MM.1S (cell line): ENCODE measurements around the gene KL.

Experiments
- DNase-seq: peaks from one replicate; pipeline ENCODE4 v3.0.0-alpha.2; 2015
- H2AFZ ChIP-seq: fragments of 300-600 bp; sonication (generic); 2 replicates; pipeline ENCODE4 v1.6.0; 2016; ENCODE audit warnings: antibody characterized with exemption, low read length
- H3F3A ChIP-seq: fragments of 300-600 bp; sonication (generic); 2 replicates; pipeline ENCODE4 v1.6.1; 2016; ENCODE audit warnings: mild to moderate bottlenecking, antibody characterized with exemption, low read length, moderate library complexity, mixed read lengths; ENCODE audit not compliant: insufficient read depth
- H3K27ac ChIP-seq: fragments of 300-600 bp; sonication (generic); 2 replicates; pipeline ENCODE4 v1.5.1; 2016; ENCODE audit warnings: mild to moderate bottlenecking, low read length
- H3K27me3 ChIP-seq: fragments of 300-600 bp; sonication (generic); replicated peaks from 2 replicates; pipeline ENCODE4 v1.6.0; 2016; ENCODE audit warnings: low read length; ENCODE audit not compliant: insufficient read depth
- H3K36me3 ChIP-seq: fragments of 300-600 bp; sonication (generic); replicated peaks from 2 replicates; pipeline ENCODE4 v1.6.1; 2016; ENCODE audit warnings: mild to moderate bottlenecking, low read length, mixed read lengths; ENCODE audit not compliant: insufficient read depth
- H3K4me1 ChIP-seq: fragments of 300-600 bp; sonication (generic); 2 replicates; pipeline ENCODE4 v1.6.1; 2016; ENCODE audit warnings: low read length, mixed read lengths
- H3K4me2 ChIP-seq: fragments of 300-600 bp; sonication (generic); 2 replicates; pipeline ENCODE4 v1.6.0; 2016; ENCODE audit warnings: low read depth, low read length
- H3K4me3 ChIP-seq: fragments of 300-600 bp; sonication (generic); 2 replicates; pipeline ENCODE4 v1.5.1; 2016; ENCODE audit warnings: low read length, mixed read lengths
- H3K79me2 ChIP-seq: fragments of 300-600 bp; sonication (generic); 2 replicates; pipeline ENCODE4 v1.6.1; 2016; ENCODE audit warnings: mixed run types, low read length, mixed read lengths
- H3K9ac ChIP-seq: fragments of 300-600 bp; sonication (generic); 2 replicates; pipeline ENCODE4 v1.6.1; 2016; ENCODE audit warnings: low read length, mixed read lengths
- H3K9me2 ChIP-seq: fragments of 300-600 bp; sonication (generic); replicated peaks from 2 replicates; pipeline ENCODE4 v1.6.1; 2016; ENCODE audit warnings: mild to moderate bottlenecking, low read length, mixed read lengths; ENCODE audit not compliant: insufficient read depth
- H3K9me3 ChIP-seq: fragments of 300-600 bp; sonication (generic); replicated peaks from 2 replicates; pipeline ENCODE4 v1.6.1; 2016; ENCODE audit warnings: mild to moderate bottlenecking, low read length, mixed read lengths; ENCODE audit not compliant: insufficient read depth
- H4K20me1 ChIP-seq: fragments of 300-600 bp; sonication (generic); 2 replicates; pipeline ENCODE4 v1.6.1; 2016; ENCODE audit warnings: mild to moderate bottlenecking, low read length, moderate library complexity, mixed read lengths; ENCODE audit not compliant: insufficient read depth
- EZH2 ChIP-seq: fragments of 300-600 bp; sonication (generic); optimal IDR thresholded peaks from 2 replicates; pipeline ENCODE3; 2017; ENCODE audit warnings: low read depth, mild to moderate bottlenecking, antibody characterized with exemption, low read length, mixed read lengths
- EZH2phosphoT487 ChIP-seq: fragments of 300-600 bp; sonication (generic); IDR thresholded peaks from 2 replicates; pipeline ENCODE4 v1.6.1; 2018; ENCODE audit warnings: antibody characterized with exemption, low read length
- TF ChIP-seq, protein P1 (sequence below): fragments of 300-600 bp; sonication (generic); IDR thresholded peaks from 2 replicates; pipeline ENCODE4 v1.5.1; 2016; ENCODE audit warnings: antibody characterized with exemption, low read length, mixed read lengths

Gene KL

GRCh38 chr13:33103457-33103856 is 87.2 kb downstream of the KL start:
- Histone ChIP-seq H3F3A (no peaks in the 10 kb centered on the region), H3K27me3 (no peaks in the 10 kb centered on the region), H3K9me2 (no peaks in the 10 kb centered on the region), H4K20me1 (no peaks in the 10 kb centered on the region), H3K27ac (no peak overlapping the region), H3K79me2 (no peaks in the 10 kb centered on the region), H2AFZ (no peak overlapping the region), H3K9me3 (no peaks in the 10 kb centered on the region), H3K4me3 (no peak overlapping the region), H3K4me2 (no peak overlapping the region), H3K4me1 (no peaks in the 10 kb centered on the region), H3K36me3 (no peaks in the 10 kb centered on the region), H3K9ac (no peak overlapping the region)
- TF ChIP-seq EZH2 (no peak), EZH2phosphoT487 (no peak)
- TF ChIP-seq, protein P1, sequence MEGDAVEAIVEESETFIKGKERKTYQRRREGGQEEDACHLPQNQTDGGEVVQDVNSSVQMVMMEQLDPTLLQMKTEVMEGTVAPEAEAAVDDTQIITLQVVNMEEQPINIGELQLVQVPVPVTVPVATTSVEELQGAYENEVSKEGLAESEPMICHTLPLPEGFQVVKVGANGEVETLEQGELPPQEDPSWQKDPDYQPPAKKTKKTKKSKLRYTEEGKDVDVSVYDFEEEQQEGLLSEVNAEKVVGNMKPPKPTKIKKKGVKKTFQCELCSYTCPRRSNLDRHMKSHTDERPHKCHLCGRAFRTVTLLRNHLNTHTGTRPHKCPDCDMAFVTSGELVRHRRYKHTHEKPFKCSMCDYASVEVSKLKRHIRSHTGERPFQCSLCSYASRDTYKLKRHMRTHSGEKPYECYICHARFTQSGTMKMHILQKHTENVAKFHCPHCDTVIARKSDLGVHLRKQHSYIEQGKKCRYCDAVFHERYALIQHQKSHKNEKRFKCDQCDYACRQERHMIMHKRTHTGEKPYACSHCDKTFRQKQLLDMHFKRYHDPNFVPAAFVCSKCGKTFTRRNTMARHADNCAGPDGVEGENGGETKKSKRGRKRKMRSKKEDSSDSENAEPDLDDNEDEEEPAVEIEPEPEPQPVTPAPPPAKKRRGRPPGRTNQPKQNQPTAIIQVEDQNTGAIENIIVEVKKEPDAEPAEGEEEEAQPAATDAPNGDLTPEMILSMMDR = no peak
- DNase-seq = no peak

DNA sequence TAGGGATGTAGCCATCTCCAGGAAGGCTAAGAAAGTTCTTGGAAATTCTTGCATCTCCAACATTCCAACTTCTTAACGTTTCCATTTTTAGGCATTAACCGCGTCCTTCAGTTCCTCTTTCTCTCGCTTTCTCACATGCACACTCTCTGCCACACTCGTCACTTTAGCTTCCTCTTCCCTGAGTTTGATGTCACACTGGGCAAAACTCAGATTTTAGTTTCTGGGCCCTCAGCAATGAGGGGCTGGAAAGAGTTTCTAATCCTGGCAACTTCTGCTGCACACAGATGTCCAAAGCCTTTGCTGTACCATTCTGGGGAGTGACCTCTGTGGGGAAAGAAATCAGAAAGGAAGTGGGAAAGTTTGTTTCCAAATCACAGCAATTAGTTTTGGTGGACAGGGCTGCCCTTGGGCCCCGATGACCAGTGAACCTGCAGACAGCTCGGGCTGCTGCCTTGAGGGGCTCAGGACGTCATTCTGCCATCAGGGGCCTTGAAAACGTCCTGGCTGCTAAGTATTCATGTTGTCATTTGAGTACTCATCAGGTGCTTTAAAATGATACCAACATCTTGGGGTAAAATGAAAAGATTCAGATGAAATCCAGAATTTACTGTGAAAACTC is 89.3 kb downstream of the KL start:
- H2AFZ ChIP-seq = no peak overlapping the region
- H3K36me3 ChIP-seq = no peaks in the 10 kb centered on the region
- no peak for TF ChIP-seq EZH2phosphoT487
- no peak for TF ChIP-seq EZH2
- TF ChIP-seq, protein P1 = no peak
- no peaks in the 10 kb centered on the region for H4K20me1 ChIP-seq
- H3K9ac ChIP-seq = no peak overlapping the region
- H3K79me2 ChIP-seq = no peaks in the 10 kb centered on the region
- no peaks in the 10 kb centered on the region for H3F3A ChIP-seq
- no peaks in the 10 kb centered on the region for H3K27me3 ChIP-seq
- no peaks in the 10 kb centered on the region for H3K4me1 ChIP-seq
- H3K9me2 ChIP-seq = no peaks in the 10 kb centered on the region
- H3K4me2 ChIP-seq = no peak overlapping the region
- H3K9me3 ChIP-seq = no peaks in the 10 kb centered on the region
- no peak overlapping the region for H3K4me3 ChIP-seq
- no peak for DNase-seq
- H3K27ac ChIP-seq = no peak overlapping the region

GRCh38 chr13:33106656-33107360 is 90.6 kb downstream of the KL start:
- Histone ChIP-seq H3F3A (no peaks in the 10 kb centered on the region), H2AFZ (no peak overlapping the region), H4K20me1 (no peaks in the 10 kb centered on the region), H3K4me2 (no peak overlapping the region), H3K9me3 (no peaks in the 10 kb centered on the region), H3K4me1 (no peaks in the 10 kb centered on the region), H3K9me2 (no peaks in the 10 kb centered on the region), H3K36me3 (no peaks in the 10 kb centered on the region), H3K9ac (no peak overlapping the region), H3K27ac (no peak overlapping the region), H3K4me3 (no peak overlapping the region), H3K79me2 (no peaks in the 10 kb centered on the region), H3K27me3 (no peaks in the 10 kb centered on the region)
- TF ChIP-seq, protein P1 = no peak
- no peak for TF ChIP-seq EZH2phosphoT487
- TF ChIP-seq EZH2 = no peak
- no peak for DNase-seq
